Measurements from ENCODE around the gene HYLS1. TPM values are rescaled to one million over a fixed set of nuclear protein-coding genes. Genes with fewer than 3 reads are reported as not detected.

Gene HYLS1
- total RNA-seq, 1 experiment from 2014 or later: 2.1 TPM

GRCh38 chr11:125890447-125891100, 3.1 kb downstream of the HYLS1 start:
- Mint-ChIP-seq H3K27ac (ENCODE audit: unreplicated experiment) (peak overlapping the region; percentile 44), H3K36me3 (ENCODE audit: insufficient read depth, unreplicated experiment) (peaks cover 18% of the 10 kb centered on the region), H3K27me3 (ENCODE audit: unreplicated experiment) (no peaks in the 10 kb centered on the region), H3K4me3 (ENCODE audit: low read depth, unreplicated experiment) (no peak overlapping the region), H3K4me1 (ENCODE audit: low read depth, unreplicated experiment) (peaks cover 17% of the 10 kb centered on the region), H3K9me3 (ENCODE audit: low read depth, unreplicated experiment) (no peaks in the 10 kb centered on the region)
- intact Hi-C loops (cut with micrococcal nuclease; ENCODE audit: unreplicated experiment): no loop called here
- CTCF ChIA-PET: no interaction called here
- no peak for TF ChIP-seq CTCF (IDR thresholded peaks at IDR 0.05; ENCODE audit: unreplicated experiment)
- DNase-seq: no peak
- no TSS peak for BruUV-seq (replicated peaks)

GRCh38 chr11:125892071-125892470, 4.6 kb downstream of the HYLS1 start:
- no peak for DNase-seq
- H3K27me3 Mint-ChIP-seq (ENCODE audit: unreplicated experiment): no peaks in the 10 kb centered on the region
- peaks cover 11% of the 10 kb centered on the region for H3K36me3 Mint-ChIP-seq (ENCODE audit: insufficient read depth, unreplicated experiment)
- no peaks in the 10 kb centered on the region for H3K9me3 Mint-ChIP-seq (ENCODE audit: low read depth, unreplicated experiment)
- H3K4me3 Mint-ChIP-seq (ENCODE audit: low read depth, unreplicated experiment): no peak overlapping the region
- H3K4me1 Mint-ChIP-seq (ENCODE audit: low read depth, unreplicated experiment): peaks cover 17% of the 10 kb centered on the region
- H3K27ac Mint-ChIP-seq (ENCODE audit: unreplicated experiment): no peak overlapping the region
- no TSS peak for BruUV-seq (replicated peaks)
- CTCF ChIA-PET: no interaction called here
- no peak for TF ChIP-seq CTCF (IDR thresholded peaks at IDR 0.05; ENCODE audit: unreplicated experiment)
- intact Hi-C loops (cut with micrococcal nuclease; ENCODE audit: unreplicated experiment): no loop called here

GRCh38 chr11:125892994-125893393, 5.5 kb downstream of the HYLS1 start:
- no peaks in the 10 kb centered on the region for H3K27me3 Mint-ChIP-seq (ENCODE audit: unreplicated experiment)
- no peak for TF ChIP-seq CTCF (IDR thresholded peaks at IDR 0.05; ENCODE audit: unreplicated experiment)
- BruUV-seq (replicated peaks): no TSS peak
- peaks cover 1% of the 10 kb centered on the region for H3K36me3 Mint-ChIP-seq (ENCODE audit: insufficient read depth, unreplicated experiment)
- DNase-seq: no peak
- no peak overlapping the region for H3K4me3 Mint-ChIP-seq (ENCODE audit: low read depth, unreplicated experiment)
- CTCF ChIA-PET: interaction anchor here (0.6 kb wide), 1 partner anchor 441 kb away, joined by 3 read pairs; no protein-coding TSS in a partner anchor
- H3K27ac Mint-ChIP-seq (ENCODE audit: unreplicated experiment): no peak overlapping the region
- H3K4me1 Mint-ChIP-seq (ENCODE audit: low read depth, unreplicated experiment): peaks cover 17% of the 10 kb centered on the region
- intact Hi-C loops (cut with micrococcal nuclease; ENCODE audit: unreplicated experiment): no loop called here
- H3K9me3 Mint-ChIP-seq (ENCODE audit: low read depth, unreplicated experiment): no peaks in the 10 kb centered on the region

- Mint-ChIP-seq H3K27me3 (ENCODE audit: unreplicated experiment) (peaks cover 20% of the 10 kb centered on the region), H3K9me3 (ENCODE audit: low read depth, unreplicated experiment) (no peaks in the 10 kb centered on the region), H3K4me3 (ENCODE audit: low read depth, unreplicated experiment) (peak overlapping the region; percentile 86), H3K27ac (ENCODE audit: unreplicated experiment) (no peak overlapping the region), H3K4me1 (ENCODE audit: low read depth, unreplicated experiment) (no peaks in the 10 kb centered on the region), H3K36me3 (ENCODE audit: insufficient read depth, unreplicated experiment) (peaks cover 8% of the 10 kb centered on the region)
- BruUV-seq (replicated peaks): no TSS peak
- CTCF ChIA-PET: no interaction called here
- TF ChIP-seq CTCF (IDR thresholded peaks at IDR 0.05; ENCODE audit: unreplicated experiment): no peak
- intact Hi-C loops (cut with micrococcal nuclease; ENCODE audit: unreplicated experiment): no loop called here
- no peak for DNase-seq
These were observed 14.4 kb downstream of the HYLS1 start for GRCh38 chr11:125901872-125902271.

Measured in Calu3 (cell line).